Measurements from ENCODE around the gene GABRB1.

The GABRB1 gene

GRCh38 chr4:47410271-47410670 is 378.9 kb downstream of the GABRB1 start:
- DNase-seq: no peak

- DNase-seq: no peak
Measured at GRCh38 chr4:47413521-47413920, 382.2 kb downstream of the GABRB1 start.

GRCh38 chr4:47415719-47416118 is 384.4 kb downstream of the GABRB1 start:
- no peak for DNase-seq

DNA sequence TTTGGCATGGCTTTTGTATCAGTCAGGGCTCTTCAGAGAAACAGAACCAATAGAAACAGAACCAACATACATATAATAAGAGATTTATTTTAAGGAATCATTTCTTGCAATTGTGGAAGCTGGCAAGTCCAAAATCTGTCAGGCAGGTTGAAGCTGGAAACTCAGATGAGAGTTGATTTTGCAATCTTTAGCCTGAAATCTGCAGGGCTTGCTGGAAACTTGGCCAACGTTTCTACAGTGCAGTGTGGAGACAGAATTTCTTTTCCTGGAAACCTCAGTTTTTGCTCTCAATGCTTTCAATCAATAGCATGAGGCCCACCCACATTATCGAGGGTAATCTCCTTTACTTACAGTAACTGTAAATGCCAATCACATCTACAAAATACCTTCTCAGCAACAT is 386.8 kb downstream of the GABRB1 start:
- DNase-seq: no peak

DNA sequence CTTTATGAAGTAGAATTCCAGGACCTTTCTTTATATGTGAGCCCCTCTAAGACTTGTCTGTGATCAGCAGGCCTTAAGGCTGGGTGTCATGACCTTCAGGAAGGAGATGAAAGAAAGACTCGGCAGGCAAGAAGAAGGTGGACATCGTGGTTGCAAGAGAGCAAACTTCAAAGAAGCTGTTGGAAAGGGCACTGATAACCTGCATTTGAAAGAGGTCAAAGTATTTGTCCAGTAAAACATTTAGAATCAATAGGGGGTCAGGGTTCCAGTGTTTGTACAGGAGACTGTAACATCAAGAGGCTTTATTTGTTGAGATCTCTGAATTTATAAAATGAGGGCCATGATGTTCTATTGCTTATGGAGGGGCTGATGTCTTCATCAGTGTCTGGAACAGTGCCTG is 387.9 kb downstream of the GABRB1 start:
- DNase-seq: no peak

DNA sequence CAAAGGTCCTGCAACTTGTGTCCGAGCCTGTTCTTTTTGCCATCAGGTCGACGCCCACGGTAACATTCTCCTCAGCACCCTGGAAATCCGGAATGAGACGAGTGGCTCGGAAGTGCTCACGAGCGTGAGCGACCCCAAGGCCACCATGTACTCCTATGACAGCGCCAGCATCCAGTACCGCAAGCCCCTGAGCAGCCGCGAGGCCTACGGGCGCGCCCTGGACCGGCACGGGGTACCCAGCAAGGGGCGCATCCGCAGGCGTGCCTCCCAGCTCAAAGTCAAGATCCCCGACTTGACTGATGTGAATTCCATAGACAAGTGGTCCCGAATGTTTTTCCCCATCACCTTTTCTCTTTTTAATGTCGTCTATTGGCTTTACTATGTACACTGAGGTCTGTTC is 394.3 kb downstream of the GABRB1 start:
- DNase-seq: no peak

- no peak for DNase-seq
Measured at GRCh38 chr4:47427935-47428334, 396.6 kb downstream of the GABRB1 start.

GRCh38 chr4:47432749-47433148 is 401.4 kb downstream of the GABRB1 start:
- DNase-seq: no peak

DNA sequence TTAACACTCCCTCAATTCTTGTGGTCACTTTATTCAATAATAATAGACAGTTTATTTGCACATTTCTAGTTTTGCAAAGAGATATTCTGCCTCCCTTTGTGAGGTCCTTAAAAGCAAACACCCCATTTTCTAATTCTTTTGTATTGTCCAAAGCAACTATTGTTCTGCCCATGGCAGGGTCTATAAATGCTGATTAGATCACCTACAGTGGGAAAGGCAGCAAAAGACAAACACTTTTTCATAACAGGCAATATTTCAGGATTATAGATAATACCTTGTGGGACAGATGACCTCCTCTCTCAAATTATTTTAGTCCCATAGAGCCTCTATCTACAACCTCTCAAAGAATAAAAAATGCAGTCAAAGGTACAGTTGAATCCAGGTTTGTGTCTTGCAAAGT is 403.6 kb downstream of the GABRB1 start:
- DNase-seq: no peak

GRCh38 chr4:47442980-47443379 is 411.6 kb downstream of the GABRB1 start:
- peak; percentile 62 for DNase-seq

DNA sequence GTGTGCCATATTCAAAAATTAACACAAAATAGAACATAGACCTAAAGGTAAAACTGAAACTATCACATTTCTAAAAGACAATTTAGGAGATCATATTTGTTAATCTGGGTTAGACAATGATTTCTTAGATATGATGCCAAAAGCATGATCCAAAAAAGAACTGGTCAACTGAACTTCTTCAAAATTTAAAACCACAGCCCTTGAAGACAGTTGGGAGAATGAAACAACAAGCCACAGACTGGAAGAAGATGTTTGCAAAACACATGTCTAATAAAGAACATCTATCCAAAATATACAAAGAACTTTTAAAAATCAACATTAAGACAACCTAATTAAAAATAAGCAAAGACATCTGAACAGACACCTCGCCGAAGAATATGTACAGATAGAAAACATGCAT is 412.7 kb downstream of the GABRB1 start:
- DNase-seq: no peak

GRCh38 chr4:47451657-47452056 is 420.3 kb downstream of the GABRB1 start:
- no peak for DNase-seq

GRCh38 chr4:47462799-47463234 is 431.4 kb downstream of the GABRB1 start:
- DNase-seq: no peak

GRCh38 chr4:47463235-47463956 is 432.0 kb downstream of the GABRB1 start, which contains the start of gene COMMD8:
Gene COMMD8 (minus strand): TSS chr4:47463702. CDS start chr4:47463651, 51 bp downstream.
- peak; percentile 99 for DNase-seq

GRCh38 chr4:47465004-47465403 is 433.6 kb downstream of the GABRB1 start:
- no peak for DNase-seq

- DNase-seq: no peak
Measured at GRCh38 chr4:47466056-47466785, 434.9 kb downstream of the GABRB1 start.

DNA sequence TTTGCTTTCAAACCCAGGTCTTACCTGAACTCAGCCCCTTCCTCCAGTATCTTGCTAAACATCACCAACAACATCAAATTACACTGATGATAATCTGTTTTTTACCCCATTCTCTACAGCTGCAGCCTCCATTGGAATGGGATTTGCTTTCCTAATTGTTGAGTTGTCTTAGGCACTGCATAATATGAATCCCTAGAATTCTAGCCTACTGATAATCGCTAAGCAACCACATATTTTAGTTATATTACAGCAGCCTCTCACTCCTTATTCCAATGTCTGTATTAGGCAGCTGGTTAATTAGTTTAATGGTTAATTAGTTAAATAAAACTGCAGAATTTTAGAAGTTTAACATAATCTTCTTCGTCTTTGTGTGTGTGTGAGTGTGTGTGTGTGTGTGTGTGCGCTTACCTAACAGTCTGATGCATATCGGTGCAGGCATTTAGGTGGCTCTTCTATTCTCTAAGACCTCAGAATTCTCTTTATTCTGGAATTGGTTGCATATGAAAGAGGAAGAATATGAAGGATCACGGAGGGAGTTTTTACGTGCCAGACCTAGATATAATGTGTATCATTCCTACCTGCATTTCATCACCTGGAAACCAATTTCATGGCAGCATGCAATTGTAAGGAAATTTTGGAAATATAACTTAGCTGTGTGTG is 437.5 kb downstream of the GABRB1 start:
- no peak for DNase-seq

GRCh38 chr4:47469951-47470350 is 438.6 kb downstream of the GABRB1 start:
- no peak for DNase-seq

DNA sequence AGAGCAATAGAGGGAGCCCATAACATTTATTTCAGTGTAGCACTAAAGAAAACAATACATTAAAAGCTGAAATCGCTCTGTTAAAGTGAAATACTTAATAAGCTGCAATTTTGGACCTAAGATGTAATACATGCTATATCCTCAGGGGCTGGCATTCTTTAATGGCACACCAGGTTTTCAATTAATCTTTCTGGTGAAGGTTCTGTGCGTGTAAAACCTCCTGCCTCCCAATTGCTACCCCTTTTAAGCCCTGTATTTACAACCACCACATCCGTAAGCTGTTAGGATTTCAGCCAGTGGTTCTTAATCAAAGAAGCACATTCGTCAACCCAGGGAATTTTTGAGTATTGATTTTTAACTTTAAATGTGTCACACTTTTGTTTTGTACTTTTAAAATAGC is 439.7 kb downstream of the GABRB1 start:
- no peak for DNase-seq

- no peak for DNase-seq
Measured at GRCh38 chr4:47471591-47471990, 440.2 kb downstream of the GABRB1 start.

- no peak for DNase-seq
Measured at GRCh38 chr4:47473141-47473750, 441.9 kb downstream of the GABRB1 start.

DNA sequence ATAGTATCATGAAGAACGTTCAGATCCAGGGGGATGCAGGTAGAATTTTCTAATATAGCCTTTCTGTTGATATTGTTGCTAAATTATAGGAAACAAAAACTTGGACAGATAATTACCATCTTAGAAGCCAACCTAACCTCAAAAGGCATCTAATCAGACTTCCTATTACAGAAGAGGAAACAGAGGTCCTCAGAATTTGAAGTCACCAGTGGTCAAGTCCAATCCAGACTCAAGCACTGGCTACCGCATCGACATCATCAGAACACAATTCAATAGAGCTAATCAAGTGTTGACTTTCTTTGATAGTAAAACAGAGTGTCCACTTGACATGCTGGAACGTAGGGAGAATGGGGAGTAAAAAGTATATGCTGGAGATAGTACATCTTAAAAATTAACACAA is 443.4 kb downstream of the GABRB1 start:
- no peak for DNase-seq

- DNase-seq: no peak
Measured at GRCh38 chr4:47475411-47475810, 444.0 kb downstream of the GABRB1 start.
